GM21723 (cell line): ENCODE measurements around the gene FSTL5.

ENCODE experiments used
- ATAC-seq: cut with Tn5 transposase; IDR thresholded peaks from one replicate; pipeline ENCODE4 v1.9.1; 2021; ENCODE audit warnings: mild to moderate bottlenecking, moderate library complexity; ENCODE audit not compliant: unreplicated experiment

The FSTL5 gene

DNA sequence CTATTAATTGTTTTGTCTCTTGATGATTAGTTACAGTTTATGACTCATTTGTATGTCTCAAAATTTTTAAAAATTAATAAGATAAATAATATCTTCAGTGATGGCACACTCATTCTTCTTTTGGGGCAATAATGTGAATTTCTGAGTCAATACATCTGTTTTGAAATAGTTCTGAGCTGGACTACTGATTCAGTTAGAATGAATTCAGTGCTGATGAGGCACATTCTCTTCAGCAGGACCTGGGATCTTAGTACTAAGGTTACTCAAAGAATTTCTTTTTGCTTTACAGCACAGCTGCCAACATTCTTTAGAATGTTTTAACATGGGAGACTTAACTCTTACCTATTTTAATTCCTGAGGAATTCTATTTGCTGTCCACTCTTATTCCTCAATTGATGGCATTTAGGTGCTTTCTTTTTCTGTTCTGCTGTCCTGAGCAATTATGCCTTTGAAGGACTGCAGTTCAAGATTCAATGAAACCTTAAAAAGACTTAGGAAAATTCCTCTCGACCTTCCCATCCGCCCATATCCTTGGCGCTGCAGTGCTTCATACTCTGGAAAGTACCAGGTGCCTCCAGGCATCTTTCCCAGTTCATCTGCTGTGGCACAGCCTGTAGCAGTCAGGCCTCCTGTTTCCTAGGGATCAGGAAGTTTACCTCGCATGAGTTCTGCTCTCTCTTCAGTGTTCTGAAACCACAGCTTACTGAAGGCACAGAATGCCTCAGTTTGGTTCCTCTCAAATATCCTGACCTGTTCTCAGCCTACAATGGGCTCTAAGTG is 213.7 kb downstream of the FSTL5 start:
- ATAC-seq, result no peak

DNA sequence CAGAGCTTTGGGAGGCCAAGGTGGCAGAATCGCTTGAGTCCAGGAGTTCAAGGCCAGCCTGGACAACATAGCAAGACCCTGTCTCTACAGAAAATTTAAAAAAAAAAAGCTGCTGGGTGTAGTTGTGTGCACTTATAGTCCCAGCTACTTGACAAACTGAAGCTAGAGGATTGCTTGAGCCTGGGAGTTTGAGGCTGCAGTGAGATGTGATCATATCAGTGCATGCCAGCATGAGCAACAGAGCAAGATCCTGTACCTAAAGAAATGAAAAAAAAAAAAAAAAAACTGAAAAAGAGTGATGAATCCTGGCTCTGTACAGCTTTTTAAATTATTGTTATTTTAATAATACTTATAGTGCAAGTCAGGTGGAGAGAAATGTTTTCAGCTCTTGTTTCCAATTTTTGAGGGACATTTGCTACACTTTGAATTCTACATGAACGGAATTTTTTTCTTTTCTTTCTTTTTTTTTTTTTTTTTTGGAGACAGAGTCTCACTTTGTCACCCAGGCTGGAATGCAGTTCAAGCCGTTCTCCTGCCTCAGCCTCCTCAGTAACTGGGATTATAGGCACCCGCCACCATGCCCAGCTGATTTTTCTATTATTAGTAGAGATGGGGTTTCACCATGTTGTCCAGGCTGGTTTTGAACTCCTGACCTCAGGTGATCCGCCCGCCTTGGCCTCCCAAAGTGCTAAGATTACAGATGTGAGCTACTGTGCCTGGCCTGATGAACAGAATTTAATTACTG is 215.6 kb downstream of the FSTL5 start:
- no peak for ATAC-seq

DNA sequence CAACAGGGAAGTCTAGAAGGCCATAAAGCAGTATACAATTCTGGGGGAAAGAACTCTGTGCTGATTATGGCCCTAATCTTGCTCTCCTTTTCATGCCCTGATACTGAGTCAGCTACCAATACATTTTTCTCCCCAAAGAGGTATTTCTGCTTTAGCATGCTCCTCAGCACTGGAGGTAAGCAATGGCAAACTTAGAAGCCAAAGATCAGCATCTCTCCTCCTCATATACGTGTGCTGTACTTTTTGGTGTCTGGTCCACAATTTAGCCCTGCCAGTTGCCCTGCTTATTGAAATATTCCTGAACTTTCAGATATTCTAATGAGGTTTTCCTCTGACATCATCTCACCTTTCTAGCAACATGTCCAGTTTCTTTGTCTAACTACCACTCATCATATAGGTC is 226.2 kb downstream of the FSTL5 start:
- no peak for ATAC-seq

DNA sequence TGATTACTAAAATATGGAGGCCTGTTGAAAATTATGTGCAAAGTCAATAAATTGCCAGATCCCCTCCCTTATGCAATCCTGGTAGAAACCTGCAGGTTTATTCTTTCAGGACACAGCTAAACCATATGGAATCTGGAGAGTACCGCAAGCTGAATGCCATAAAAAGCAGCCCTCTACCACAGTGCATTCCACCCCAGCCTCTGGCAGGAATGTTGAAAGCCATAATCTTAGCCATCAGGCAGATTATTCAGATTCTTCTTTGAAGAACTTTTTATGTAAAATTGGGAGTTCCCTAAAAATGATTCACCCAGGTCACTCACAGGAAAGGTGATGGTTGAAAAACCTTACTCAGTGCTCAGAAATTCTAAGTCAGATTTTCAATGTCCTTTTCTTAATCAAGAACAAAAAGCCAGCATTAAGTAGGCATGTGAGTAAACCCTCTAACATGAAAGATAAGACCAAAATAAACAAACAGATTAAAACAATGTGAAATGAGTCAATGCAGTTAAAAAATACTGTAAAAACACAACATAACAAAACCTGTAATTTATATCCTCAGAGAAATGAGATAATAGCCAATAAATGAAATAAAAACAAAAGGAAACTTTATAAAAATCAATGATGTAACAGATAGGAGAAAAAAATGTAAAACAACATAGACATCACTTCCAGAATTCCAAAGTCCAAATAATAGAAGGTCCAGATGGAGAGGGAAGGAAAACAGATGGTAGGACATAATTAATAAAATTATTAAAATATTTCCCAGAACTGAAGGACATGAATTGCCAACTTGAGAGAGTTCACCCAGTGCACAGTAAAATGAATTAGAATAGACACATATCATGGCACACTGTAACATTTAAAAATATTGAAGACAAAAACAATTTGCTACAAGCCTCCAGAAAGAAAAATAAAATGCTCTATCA is 226.9 kb downstream of the FSTL5 start:
- ATAC-seq, result no peak

DNA sequence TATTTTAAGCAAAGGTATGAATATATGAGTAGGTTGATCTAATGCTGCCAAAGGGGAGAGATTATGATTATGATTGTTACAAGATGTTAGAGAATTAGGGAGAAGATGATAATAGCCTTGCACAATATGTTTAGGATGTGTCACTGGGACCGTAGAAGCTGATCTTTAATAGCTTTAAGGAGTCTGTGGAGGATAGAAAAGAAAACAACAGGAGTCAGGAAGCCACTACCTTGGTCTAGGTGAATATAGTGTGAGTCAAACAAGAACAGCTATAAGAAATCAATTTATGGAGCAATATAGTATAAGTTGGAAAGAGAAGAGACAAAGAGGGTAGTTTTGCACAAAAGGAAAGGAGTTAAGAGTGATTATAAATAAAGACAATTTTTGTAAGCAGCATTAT is 232.7 kb downstream of the FSTL5 start:
- no peak for ATAC-seq

DNA sequence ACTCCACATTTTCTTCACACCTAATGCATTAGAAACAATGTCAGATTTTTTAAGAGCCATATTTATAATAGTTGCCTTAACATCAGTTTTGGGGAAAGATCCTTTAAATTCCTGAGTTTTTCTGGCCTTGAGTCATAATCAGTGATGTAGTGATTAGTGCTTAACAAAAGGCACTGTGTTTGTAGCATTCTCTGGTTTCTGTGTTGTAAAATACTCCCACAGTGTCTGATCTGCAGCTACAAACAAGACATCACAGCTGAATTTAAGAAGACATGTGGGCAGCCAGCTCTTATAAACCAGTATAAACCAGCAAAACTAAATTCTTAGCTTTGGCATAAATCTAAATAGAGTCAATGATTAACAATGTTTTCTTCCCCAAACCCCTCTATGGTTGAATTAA is 233.8 kb downstream of the FSTL5 start:
- ATAC-seq, result no peak

DNA sequence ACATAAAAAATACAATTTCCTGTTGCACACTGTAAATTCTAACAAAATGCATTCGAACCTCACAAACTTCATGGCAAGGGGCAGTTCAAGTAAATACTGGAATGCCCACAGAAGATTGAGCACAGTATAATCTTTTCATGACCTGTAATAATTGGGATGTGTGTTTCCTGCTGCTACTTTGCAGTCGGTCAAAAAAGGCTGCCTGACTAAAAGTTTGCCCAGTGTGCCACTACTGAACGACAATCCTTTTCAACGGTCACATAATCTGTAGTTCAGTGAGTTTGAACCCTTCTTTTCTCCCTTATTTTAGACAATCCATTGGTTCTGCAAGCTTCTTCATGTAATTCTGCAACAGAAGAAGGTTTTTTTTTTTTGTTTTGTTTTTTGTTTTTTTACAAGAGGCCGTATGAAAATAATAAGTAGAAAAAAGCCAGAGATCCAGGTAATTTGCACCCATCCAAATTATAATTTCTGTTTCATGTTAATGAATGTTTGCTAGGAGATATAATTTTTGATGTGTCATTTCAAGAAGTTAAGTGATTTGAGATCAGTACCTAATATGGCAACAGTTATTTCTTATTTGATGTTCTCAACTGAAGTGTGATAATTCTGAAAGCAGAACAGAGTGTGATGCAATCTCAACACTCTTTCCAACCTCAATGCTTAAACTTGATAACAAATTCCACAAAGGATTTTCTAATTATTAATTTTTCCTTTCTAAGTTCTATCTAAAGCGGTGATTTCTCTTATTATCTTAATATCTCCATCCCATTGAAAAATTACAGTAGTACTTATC is 237.6 kb downstream of the FSTL5 start:
- no peak for ATAC-seq

DNA sequence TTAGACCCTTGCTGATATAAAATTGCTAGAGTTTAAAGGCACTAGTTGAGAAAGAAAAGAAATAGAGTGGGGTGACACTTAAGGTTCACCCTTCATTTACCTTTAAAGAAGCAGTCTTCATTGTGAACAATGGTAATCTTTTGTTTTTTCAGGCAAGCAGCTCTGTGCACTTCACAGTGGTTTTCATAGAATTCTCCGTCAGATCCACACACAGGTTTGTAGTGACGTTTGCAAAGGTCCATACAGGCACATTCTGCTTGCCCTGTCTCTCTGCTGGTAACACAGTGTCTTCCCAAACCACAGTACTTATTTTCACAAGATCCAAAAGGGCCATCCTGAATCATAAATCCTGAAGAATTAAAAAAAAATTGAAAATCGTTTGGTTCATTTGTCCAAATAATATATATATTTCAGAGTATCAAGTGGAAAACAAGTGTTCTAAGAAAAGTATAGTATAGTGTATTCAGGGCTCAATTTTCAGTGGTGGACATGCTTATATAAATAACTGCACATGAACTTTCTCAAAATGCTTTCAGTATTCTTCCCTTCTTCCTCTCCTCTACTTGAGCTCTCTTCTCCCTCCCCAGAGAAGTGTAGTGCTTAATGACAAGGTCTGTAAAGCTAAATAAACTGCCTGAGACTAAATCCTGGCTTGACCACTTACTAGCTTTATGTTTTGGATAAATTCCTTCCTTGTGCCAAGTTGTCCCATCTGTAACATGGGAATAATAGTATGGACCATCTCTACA is 243.3 kb downstream of the FSTL5 start:
- no peak for ATAC-seq

DNA sequence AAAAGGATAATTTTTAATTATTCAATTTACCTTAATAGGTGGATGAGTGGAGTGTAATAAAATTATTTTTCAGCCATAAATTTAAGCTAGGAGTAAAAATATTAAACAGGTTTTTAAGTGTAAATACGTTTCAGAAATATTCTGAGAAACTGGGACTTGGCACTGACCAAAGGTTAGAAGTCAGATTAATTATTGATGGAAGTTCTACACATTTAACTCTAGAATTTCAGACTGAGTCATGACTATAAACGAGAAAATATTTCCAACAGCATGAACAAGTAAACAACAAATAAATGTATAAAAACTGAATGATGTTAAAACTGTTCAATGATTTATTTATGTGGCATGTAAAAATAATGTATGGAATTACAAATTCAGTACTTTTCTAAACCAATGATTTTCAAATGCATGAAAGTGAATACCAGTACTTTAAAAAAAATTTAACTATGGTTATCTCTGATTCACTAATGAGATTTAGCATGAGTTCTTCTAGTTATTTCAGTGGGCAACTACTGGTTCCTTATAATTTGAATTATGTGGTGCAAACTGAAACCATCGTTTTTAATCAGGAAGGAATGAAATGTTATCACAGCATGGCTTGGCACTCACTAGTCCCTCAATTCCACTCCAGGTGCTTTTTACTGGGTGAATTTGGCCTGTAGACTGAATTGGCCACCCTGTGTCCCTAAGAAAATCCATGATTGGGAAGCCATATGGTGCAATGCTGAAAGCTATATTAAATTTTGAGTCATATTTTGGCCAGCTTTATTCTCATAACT is 244.2 kb downstream of the FSTL5 start:
- ATAC-seq, result no peak

DNA sequence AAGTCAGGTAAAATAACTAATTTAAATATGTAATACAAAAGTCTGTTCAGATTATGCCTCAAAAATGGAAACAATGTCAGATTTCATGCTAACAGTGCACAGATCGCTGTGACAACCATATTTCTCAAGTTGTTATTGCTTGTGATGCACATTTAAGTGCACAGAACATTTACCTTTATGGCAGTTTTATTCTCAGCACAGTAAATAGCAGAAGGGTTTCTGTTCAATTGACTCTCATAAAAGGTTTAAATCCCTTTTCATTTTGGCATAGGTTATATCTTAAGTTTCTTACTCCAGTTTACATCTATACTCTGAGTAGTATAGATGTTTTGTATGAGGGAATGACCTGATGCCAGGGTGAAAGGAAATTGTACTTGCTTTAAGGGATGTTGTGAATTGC is 247.8 kb downstream of the FSTL5 start:
- ATAC-seq, result no peak

DNA sequence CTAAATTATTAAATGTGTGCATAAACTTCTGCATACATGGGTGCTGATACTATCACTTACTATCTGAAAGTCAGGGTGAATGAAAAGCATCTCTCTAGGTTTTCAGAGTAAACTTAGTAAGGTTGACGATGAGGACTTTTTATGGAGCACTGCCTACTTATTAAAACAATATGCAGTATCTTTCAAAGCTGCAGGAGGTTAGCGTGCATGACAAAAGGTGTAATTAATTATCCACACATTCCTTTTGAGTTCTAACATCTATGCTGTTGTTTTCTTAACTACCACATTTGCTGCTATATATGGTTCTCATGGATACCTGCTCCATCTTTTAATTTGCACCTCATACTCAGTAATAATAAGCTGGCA is 256.2 kb downstream of the FSTL5 start:
- no peak for ATAC-seq

DNA sequence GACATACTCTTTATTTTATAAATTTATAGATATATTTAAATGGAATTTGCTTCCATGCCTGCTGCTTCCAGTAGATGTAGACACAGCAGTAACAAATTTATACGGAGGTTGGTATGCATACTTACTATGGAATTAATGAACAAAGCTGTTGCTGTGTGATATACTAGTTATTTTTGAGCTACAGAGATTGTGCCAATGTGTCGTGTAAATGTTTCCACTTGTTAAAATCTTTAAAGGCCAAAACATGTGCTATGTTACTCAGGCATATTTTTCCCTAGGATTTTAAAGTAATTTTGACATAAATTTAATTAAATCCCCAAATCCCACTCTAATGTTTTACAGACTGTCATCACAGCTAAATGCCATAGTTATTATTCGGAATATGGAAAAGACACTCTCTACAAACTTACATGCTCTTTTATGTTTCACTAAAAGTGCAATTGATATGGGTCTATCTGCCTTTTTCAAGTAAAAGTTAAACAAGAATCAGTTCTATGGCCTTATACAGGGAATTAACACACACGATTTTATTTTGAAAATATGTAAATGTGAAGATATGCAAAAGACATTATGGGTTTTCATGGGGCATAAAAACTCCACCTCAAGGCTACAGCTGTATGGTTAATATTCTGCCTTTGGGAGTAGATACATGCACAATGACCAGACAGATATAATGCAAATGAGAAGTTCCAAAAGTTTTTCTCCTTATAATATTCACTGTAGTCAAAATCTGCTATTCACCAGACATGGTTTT is 256.8 kb downstream of the FSTL5 start:
- no peak for ATAC-seq

DNA sequence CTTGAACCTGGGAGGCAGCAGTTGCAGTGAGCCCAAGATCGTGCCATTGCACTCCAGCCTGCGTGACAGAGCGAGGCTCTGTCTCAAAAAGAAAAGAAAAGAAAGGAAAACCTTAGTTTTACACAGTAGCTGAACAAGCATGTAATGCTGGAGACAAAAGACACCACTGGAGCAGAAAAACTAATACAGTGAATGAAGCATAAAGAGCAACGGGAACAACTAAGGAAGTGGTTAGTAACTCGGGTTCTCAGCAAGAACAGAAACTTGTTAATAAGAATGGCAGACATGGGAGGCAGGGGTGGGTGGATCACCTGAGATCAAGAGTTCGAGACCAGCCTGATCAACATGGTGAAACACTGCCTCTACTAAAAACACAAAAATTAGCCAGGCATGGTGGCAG is 263.7 kb downstream of the FSTL5 start:
- ATAC-seq, result no peak

DNA sequence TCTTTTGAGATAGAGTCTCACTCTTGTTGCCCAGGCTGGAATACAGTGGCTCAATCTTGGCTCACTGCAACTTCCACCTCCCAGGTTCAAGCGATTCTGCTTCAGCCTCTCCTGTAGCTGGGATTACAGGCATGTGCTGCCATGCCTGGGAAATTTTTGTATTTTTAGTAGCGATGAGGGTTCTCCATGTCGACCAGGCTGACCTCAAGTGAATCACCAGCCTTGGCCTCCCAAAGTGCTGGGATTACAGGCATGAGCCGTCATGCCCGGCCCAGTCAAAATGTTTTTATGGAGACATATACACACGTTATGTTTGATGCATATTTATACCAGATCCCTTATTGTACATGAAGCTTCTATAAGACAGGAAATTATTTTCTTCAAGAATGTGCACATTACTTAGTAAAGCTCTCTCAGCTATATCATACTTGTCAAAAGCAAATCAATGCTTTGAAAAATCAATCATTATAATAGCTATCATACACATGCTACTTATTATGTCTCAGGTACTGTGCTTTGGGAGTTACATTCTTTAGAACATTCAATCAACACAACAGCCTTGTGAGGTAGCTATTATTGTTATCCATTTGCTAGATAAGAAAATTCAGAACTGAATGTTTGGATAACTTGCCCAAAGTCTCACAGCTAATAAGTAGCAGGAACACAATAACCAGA is 269.2 kb downstream of the FSTL5 start:
- no peak for ATAC-seq

DNA sequence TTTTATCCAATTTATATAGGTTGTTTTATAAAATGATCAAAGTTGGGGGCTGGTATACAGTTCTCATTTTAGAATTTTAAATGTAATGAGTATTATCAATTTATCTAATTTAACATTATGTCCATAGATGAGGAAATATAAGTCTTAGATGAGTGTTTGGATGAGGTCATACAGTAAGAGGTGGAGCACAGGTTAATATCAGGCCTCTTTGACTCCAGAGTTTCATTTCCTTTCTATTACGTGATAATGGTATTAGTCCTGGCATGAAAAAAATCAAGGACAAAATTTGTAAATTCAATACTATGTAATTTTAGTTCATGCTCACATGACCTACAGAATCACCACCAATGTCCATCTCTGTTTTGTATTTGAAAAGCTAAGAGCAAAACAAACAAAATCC is 269.8 kb downstream of the FSTL5 start:
- no peak for ATAC-seq

DNA sequence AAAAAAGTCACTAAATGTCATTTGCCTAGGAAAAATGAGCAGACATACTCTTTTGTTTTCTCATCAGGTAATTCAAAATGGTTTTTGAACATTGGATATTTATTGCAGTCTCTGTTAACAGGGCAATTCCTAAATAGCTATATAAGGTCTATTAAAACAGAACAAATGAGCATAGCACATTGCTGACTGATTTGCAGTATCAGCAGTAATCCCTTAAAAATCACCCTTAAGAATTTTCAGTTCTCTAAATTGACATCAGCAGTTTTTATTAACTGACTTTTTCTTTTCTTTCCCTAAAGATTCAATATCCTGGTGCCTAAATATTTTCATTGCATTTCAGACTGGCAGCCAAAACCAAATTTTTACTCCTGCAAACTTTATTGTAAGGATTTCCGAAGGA is 270.2 kb downstream of the FSTL5 start:
- no peak for ATAC-seq

DNA sequence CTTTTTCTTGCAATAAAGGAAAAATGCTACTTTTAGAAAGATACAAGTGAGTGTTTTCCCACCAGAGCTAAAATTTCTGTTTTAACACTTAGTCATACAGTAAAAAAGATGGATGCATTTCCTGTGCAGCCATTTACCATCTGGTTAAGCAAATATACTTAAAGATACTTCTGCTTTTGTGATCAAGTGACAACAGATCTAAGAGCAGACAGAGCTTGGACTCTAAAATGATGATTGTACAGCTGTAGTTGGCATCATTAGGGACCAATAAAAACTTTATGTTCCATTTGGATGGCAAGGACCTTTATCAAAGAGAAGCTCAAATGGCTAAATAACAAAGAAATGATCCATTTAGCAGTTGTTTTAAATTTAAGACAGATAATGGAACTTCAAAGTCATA is 270.8 kb downstream of the FSTL5 start:
- ATAC-seq, result no peak

DNA sequence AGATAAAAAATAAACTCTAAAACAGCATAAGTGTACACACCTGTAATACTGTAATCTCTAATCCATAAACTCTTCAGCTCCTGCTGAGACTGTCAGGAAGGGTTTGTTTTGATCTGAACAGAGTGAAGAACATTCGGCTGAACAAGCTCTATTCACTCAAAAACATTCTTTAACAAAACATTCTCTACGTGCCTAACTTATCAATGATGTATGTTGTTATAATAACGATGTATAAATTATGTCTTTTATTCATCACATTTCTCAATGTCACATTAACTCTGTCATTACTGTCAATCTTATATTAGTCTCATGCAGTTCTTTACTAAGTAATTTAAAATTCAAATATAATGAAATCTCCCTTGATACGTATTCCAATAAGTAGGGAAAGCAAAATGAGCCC is 280.6 kb downstream of the FSTL5 start:
- ATAC-seq, result no peak
